ENCODE data around the gene CRIM1.

GRCh38 chr2:36572719-36573059, 217.1 kb downstream of the CRIM1 start:
- TF ChIP-seq CTCF (IDR thresholded peaks at IDR 0.05) (no peak), ZFX (IDR thresholded peaks at IDR 0.05; ENCODE audit: borderline replicate concordance) (no peak)

Data from 22Rv1 (cell line).